Ishikawa (cell line): Measurements from ENCODE around the gene AQP7.

Source experiments
- CEBPB ChIP-seq: IDR thresholded peaks from 2 replicates; pipeline ENCODE4 v1.6.1; 2012
- CREB1 ChIP-seq: IDR thresholded peaks from 2 replicates; pipeline ENCODE4 v1.6.1; 2012; ENCODE audit warnings: low read depth
- EGR1 ChIP-seq: IDR thresholded peaks from 2 replicates; pipeline ENCODE4 v1.6.1; 2012
- EP300 ChIP-seq: IDR thresholded peaks from 2 replicates; pipeline ENCODE4 v1.6.1; 2012; ENCODE audit warnings: borderline replicate concordance
- FOXM1 ChIP-seq: IDR thresholded peaks from 2 replicates; pipeline ENCODE4 v1.6.1; 2012; ENCODE audit warnings: low read depth, borderline replicate concordance
- MAX ChIP-seq: IDR thresholded peaks from 2 replicates; pipeline ENCODE4 v1.6.1; 2012
- NFIC ChIP-seq: IDR thresholded peaks from 2 replicates; pipeline ENCODE4 v1.6.1; 2012
- RAD21 ChIP-seq: IDR thresholded peaks from 2 replicates; pipeline ENCODE4 v1.6.1; 2012; ENCODE audit warnings: low read depth
- REST ChIP-seq: IDR thresholded peaks from 2 replicates; pipeline ENCODE4 v1.6.1; 2012; ENCODE audit warnings: low read depth, mild to moderate bottlenecking
- TAF1 ChIP-seq: IDR thresholded peaks from 2 replicates; pipeline ENCODE4 v1.6.1; 2012; ENCODE audit warnings: low read depth, mild to moderate bottlenecking
- TCF12 ChIP-seq: IDR thresholded peaks from 2 replicates; pipeline ENCODE4 v1.6.1; 2012; ENCODE audit warnings: low read depth
- TEAD4 ChIP-seq: IDR thresholded peaks from 2 replicates; pipeline ENCODE4 v1.6.1; 2012
- USF1 ChIP-seq: IDR thresholded peaks from 2 replicates; pipeline ENCODE4 v1.6.1; 2012
- YY1 ChIP-seq: IDR thresholded peaks from 2 replicates; pipeline ENCODE4 v1.6.1; 2012; ENCODE audit warnings: low read depth
- ZBTB7A ChIP-seq: IDR thresholded peaks from 2 replicates; pipeline ENCODE4 v1.6.1; 2012; ENCODE audit warnings: low read depth

AQP7 gene

DNA sequence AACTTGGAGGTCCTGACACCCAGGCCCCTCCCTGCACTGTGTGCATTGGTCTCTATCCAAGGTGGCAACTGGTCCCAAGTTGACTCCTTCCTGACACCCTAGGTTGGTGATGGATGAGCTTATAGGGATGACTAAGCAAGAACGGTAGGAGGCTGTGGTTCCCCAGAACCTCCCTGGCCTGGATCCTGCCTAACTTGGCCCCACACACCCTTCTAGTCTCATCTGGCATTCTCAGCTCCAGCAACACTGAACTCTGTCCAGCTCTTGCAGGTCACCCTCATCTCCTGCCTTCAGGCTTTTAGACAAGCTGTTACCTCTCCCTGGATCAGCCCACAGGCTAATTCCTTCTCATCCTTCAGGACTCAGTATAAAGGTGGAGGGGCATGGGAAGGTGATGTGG lies 28.6 kb upstream of the AQP7 start:
- no peak for TF ChIP-seq CEBPB
- TF ChIP-seq EGR1 = no peak
- TF ChIP-seq FOXM1 = no peak
- no peak for TF ChIP-seq TEAD4
- TF ChIP-seq ZBTB7A = no peak
- TF ChIP-seq TCF12 = no peak
- TF ChIP-seq NFIC = no peak
- TF ChIP-seq EP300 = no peak
- TF ChIP-seq MAX = no peak
- TF ChIP-seq CREB1 = no peak
- TF ChIP-seq REST = no peak
- TF ChIP-seq YY1 = no peak
- no peak for TF ChIP-seq USF1

DNA sequence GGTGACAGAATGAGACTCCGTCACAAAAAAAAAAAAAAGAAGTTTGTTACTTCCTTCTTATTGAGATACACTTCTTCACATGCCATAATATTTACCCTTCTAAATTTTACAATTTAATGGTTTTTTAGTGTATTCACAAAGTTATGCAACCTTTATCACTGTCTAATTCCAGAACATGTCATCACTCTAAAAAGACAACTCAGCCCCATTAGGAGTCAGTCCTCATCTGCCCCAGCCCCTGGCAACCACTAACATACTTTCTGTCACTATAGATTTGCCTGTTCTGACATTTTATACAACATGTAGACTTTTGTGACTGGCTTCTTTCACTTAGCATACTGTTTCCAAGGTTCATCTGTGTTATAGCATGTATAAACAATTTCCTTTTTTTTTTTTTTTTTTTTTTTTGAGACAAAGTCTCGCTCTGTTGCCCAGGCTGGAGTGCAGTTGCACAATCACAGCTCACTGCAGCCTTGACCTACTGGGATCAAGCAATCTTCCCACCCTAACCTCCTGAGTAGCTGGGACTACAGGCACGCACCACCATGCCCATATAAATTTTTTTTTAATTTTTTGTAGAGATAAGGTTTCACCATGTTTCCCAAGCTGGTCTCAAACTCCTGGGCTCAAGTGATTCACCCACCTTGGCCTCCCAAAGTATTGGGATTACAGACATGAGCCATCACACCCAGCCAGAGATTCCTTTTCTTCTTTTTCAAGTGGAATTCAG lies 27.1 kb upstream of the AQP7 start:
- TF ChIP-seq CEBPB (peak; percentile 74), FOXM1 (no peak)

- TF ChIP-seq MAX = no peak
Measured at GRCh38 chr9:33426843-33427293, 24.5 kb upstream of the AQP7 start.

- TF ChIP-seq TCF12 (no peak), TEAD4 (no peak), USF1 (no peak), REST (no peak), CEBPB (no peak), TAF1 (no peak), NFIC (no peak), MAX (no peak), YY1 (no peak), RAD21 (no peak), ZBTB7A (no peak), EGR1 (no peak), EP300 (no peak), FOXM1 (no peak), CREB1 (no peak)
Measured at GRCh38 chr9:33425128-33425533, 22.8 kb upstream of the AQP7 start.

DNA sequence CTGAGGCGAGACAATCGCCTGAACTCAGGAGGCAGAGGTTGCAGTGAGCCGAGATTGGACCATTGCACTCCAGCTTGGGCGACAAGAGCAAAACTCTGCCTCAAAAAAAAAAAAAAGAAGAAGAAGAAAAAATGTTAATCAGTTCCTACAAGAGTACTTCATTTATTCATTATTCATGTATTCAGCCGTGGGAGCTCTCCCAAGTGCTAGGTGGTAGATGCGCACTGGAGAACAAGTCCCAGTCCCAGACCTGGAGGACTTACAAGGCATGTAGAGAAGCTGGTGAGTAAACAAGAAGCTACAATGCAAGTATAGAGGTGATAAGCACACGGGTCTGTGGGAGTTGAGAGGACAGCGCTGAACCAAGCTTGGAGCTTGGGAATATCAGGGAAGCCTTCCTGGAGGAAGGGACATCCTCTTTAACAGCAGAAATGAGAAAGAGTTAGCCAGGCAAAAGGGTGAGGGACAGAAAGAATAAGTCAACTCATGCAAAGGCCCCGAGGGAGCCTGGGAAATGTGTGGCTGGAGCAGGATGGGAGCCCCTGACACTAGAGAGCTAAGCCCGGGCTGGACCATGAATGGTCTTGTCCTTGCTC lies 17.4 kb upstream of the AQP7 start:
- no peak for TF ChIP-seq REST
- TF ChIP-seq TAF1 = no peak
- TF ChIP-seq ZBTB7A = no peak
- no peak for TF ChIP-seq TEAD4
- TF ChIP-seq EP300 = no peak
- no peak for TF ChIP-seq CEBPB
- TF ChIP-seq CREB1 = no peak
- no peak for TF ChIP-seq USF1
- no peak for TF ChIP-seq EGR1
